ENCODE results near the gene SFXN3.

The SFXN3 gene

GRCh38 chr10:101080933-101081931 is 50.2 kb downstream of the SFXN3 start:
- no peak for DNase-seq

- no peak for DNase-seq
These were observed 54.8 kb downstream of the SFXN3 start for GRCh38 chr10:101085846-101086245.

GRCh38 chr10:101087376-101087775 is 56.3 kb downstream of the SFXN3 start:
- DNase-seq: no peak

GRCh38 chr10:101087965-101088364 is 56.9 kb downstream of the SFXN3 start:
- no peak for DNase-seq

GRCh38 chr10:101089520-101090299 is 58.7 kb downstream of the SFXN3 start:
- DNase-seq: no peak

GRCh38 chr10:101090597-101090996 is 59.6 kb downstream of the SFXN3 start:
- DNase-seq: no peak

All from activated CD4-positive, alpha-beta T cell treated with anti-CD3 and anti-CD28 coated beads for 48 hours (primary cell).